ENCODE measurements around the gene NUDT19. TPM values are rescaled to one million over a fixed set of nuclear protein-coding genes. Genes with fewer than 3 reads are reported as not detected.

The NUDT19 gene
- total and polyA plus RNA-seq, 9 of the 15 experiments (the other 6 are each of a cell fraction or from before 2014, with no cell fraction given): 9.6 to 38.6 (median 14.4) TPM

- peak; percentile 88 for TF ChIP-seq ZC3H4 (CRISPR knock-in tag; IDR thresholded peaks at IDR 0.05; ENCODE audit: borderline replicate concordance)
- TF ChIP-seq HDAC1 (IDR thresholded peaks at IDR 0.05): peak in 1 of 2 experiments; percentile 16; a peak in 1 of 4 replicates
- TF ChIP-seq SAP30 (IDR thresholded peaks at IDR 0.05; ENCODE audit: borderline replicate concordance, insufficient read depth, low read depth, low read length, poor library complexity, severe bottlenecking): peak; percentile 27
- no peak for TF ChIP-seq ZNF197 (CRISPR knock-in tag; IDR thresholded peaks at IDR 0.05; ENCODE audit: low read depth)
- TF ChIP-seq MCM7 (IDR thresholded peaks at IDR 0.05): no peak
- no peak for TF ChIP-seq PRDM10 (IDR thresholded peaks at IDR 0.05; ENCODE audit: partially characterized antibody)
- TF ChIP-seq MEF2D (tag; conservative IDR thresholded peaks at IDR 0.05; ENCODE audit: low read depth): no peak
- TF ChIP-seq RBM39 (optimal IDR thresholded peaks at IDR 0.05; ENCODE audit: low read depth, low read length): no peak
- TF ChIP-seq ZNF318 (IDR thresholded peaks at IDR 0.05; ENCODE audit: borderline replicate concordance in 1 of 2, low read depth in 1 of 2): no peak
- TF ChIP-seq KDM2B (CRISPR knock-in tag; IDR thresholded peaks at IDR 0.05): no peak
- no peak for TF ChIP-seq SIX5 (IDR thresholded peaks at IDR 0.05; ENCODE audit: borderline replicate concordance in 1 of 2, insufficient read depth in 1 of 2, low read depth in 1 of 2, low read length in 2 of 2)
- TF ChIP-seq TFAM (CRISPR knock-in tag; conservative IDR thresholded peaks at IDR 0.05): no peak
- no peak for TF ChIP-seq ETS2 (tag; IDR thresholded peaks at IDR 0.05; ENCODE audit: borderline replicate concordance, poor library complexity, severe bottlenecking)
- TF ChIP-seq ARNT (IDR thresholded peaks at IDR 0.05): no peak
Measured at GRCh38 chr19:32691952-32692726, 518 bp downstream of the NUDT19 start (continued).

Data from K562 (cell line).